HG02763 (cell line): ENCODE results near the gene HIC1.

Experiments used
- ATAC-seq: cut with Tn5 transposase; IDR thresholded peaks from one replicate; pipeline ENCODE4 v1.9.1; 2021; ENCODE audit warnings: mild to moderate bottlenecking, moderate library complexity; ENCODE audit not compliant: unreplicated experiment

The HIC1 gene

DNA sequence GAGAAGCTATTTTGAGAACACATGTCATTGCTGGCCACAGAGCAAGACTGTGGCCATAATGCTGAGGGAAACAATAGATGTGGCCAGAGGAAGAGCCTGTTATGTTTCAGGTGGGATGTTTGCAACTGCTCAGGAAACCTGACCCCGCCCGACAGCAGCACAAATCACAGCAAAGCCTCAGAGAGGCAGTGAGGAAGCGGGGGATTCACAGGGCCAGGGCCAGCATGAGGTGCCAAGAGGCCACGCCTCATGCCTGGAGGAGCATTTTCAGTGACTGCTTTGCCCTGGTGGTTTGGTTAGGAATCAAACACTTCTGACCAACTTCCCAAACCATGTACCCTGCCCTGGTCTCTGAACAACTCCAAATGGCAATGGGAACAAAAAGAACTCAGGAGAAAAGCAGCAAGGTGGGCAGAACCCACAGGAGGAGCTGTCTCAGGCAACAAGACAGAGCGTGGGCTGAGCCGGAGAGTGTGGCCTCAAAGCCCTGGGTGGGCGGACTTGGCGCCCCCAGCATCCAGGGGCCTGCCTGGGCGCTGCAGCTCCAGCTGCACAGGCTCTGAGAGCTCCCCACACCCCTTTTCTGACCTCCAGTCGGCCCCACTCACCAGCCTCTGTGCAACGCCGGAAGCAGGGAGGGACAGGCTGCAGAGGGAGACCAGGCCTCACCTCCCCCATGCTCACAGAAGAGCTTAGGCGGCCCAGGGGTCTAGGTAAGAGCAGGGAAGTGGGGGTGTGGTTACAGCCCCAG is 20.6 kb downstream of the HIC1 start:
- no peak for ATAC-seq

GRCh38 chr17:2076087-2076984 is 21.4 kb downstream of the HIC1 start:
- no peak for ATAC-seq

- no peak for ATAC-seq
Measured at GRCh38 chr17:2077040-2077439, 22.1 kb downstream of the HIC1 start.

DNA sequence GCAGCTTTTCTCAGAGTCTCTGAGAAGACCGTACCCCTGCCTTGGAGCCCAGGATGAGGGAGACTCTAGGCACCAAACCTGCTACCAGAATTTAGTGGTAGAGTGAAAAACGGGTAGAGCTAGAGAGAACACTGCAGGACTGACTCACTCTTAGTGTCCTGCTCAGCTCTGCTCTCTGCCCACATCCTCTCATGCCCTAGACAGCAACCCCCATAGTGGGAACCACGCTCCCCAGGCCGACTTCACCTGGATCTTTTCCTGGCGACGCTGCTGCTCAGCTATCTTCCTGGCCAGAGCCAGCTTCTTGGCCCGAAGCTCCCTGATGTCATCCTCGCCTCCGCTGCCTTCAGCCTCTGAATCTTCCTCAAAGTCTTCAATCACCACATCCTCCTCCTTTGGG is 26.7 kb downstream of the HIC1 start:
- ATAC-seq: no peak

- ATAC-seq: no peak
Measured at GRCh38 chr17:2082003-2082781, 27.3 kb downstream of the HIC1 start.

DNA sequence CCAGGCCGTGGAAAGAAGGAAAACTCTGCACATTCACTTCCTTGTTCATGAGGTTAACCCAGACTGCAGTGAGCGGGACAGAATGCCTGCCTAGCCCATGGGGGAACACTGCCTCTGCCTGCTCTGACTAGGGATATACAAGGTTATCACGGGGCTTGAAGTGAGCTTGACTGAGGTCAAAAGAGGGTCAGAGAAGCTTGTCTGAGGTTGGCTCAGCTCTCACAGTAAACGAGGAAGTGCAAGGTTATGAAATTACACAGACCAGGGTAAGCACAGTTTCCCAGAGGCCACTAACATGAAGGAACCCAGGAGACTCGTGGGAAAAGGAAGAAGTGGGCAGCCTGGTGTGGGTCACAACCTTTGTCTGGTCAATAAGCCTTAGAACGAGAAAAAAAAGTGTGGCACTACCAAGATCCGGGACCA is 28.7 kb downstream of the HIC1 start:
- ATAC-seq: no peak

DNA sequence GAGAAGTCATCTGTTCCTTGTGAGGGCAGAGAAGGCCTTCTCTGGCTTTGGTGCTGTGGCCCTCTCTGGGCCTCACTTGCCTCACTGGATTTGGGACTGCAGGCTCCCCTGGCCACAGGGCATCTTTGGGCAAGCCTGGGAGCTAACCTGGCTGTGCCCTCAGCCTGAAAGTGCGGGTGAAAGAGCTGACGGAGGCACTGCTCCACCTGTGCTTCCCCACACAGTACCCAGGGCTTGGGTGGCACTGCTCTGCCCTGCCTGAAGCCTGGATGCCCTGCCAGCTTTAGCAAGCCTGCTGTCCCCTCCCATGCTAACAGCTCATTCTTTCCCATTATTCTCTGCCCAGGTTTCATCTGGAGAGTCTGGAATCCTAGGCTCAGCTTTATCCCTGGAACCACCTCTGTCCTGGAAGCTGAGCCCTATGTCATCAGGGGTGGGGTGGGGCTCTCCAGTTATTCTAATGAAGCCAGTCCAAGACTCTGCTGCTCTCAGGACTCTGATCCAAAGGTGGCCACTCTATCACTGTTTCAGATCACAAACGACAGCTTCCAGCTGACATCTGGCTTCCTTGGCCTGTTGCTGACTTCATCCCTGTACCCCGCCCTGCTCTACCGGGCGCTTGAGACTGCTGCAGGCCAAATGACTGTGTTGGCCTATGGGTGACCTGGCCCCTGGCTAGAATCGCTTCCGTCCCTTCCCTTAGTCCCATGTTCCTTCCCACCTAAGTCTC is 29.3 kb downstream of the HIC1 start:
- ATAC-seq: no peak

DNA sequence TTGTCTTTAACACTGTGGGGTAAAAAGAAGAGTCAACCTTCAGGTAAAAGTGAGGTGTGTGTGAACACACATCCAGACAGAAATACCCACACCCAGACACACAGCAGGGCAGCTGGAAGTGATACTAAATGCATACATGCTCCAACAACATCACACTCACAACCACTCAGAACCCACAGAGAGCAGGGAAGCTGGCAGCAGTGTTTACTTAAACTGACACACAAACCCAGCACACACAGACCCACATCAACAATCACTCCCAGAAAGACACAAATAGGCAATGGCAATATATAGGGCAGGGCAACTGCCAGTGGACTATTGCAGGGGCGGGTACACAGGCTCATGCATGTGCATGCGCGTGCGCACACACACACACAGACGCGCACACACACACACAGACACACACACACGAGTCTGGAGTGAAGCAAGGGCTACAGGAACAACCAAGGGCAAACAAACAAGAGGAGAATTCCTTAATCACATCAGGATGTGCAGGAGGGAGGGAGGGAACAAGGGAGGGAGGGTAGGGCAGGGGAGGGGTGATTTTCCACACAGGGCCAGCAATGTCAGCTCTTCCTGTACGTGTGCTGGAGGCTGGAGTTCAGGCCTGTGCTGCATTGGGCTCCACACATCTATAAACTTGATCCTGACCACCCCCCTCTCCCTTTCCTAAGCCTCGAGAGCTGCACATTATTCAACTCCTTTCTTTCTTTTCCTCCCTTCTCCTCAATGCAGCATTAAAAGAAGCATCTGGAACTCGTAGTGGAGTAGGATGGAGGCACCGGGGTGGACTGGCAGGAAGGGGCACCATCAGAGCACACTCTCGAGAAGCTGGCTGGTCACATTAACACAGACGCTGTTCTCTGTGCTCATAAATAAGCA is 30.1 kb downstream of the HIC1 start:
- no peak for ATAC-seq

- ATAC-seq: no peak
Measured at GRCh38 chr17:2085648-2085949, 30.7 kb downstream of the HIC1 start.

- ATAC-seq: no peak
Measured at GRCh38 chr17:2086306-2086705, 31.4 kb downstream of the HIC1 start.

GRCh38 chr17:2087597-2088211 is 32.8 kb downstream of the HIC1 start:
- peak; percentile 30 for ATAC-seq

- ATAC-seq: peak; percentile 15
Measured at GRCh38 chr17:2089021-2089422, 34.1 kb downstream of the HIC1 start.

DNA sequence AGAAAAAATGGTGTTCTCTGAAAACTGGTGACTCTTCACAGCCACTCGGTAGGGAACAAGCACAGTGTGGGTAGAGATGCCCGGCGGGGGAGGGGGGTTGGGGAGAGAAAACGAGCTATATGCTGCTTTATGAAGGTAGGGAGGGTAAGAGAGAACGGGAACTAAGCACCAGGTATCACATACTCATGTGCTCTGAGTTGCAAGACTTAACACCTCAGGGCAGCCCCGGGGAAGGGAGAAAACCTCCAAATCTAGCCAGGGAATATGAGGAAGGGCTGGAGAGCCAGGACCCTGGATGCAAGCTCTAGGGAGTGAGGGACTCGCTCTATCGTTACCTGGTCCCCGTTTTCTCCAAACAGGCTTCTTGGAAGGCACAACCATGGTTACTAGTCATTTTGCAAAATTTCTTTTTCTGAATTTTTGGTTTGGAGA is 35.3 kb downstream of the HIC1 start:
- ATAC-seq: no peak

GRCh38 chr17:2090804-2091534 is 36.1 kb downstream of the HIC1 start:
- no peak for ATAC-seq

GRCh38 chr17:2092253-2092652 is 37.4 kb downstream of the HIC1 start:
- no peak for ATAC-seq

GRCh38 chr17:2093349-2093748 is 38.4 kb downstream of the HIC1 start:
- no peak for ATAC-seq

DNA sequence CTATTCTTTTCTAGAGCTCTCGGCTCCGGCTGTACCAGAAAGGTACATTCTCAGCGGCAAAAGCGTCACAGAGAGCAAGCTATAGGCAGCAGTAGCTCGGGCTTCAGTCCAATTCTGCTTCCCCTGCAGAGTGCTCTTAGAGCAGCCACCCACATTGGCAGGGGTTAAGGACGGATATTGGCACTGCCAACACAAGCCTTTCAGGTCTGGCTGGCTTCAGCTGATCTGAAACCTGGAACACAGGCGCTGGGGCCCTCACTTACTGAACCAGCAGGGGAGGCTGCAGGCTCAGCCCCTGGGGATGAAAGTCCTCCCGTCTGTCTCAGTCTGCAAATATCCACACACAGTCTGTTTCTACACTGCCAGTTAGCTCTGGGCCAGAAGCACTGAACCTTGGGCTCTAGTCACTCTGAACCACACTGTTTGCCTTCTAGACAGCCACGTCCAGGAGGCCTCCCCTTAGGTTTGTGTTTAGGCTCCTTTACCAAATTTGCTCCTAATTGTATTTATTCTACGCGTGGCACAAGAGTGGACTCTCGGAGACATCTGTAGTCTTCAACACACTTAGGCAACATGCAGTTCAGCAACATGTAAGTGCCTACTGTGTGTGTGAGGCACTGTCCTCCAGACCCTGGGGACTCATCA is 40.1 kb downstream of the HIC1 start:
- no peak for ATAC-seq

GRCh38 chr17:2095536-2095910 is 40.6 kb downstream of the HIC1 start:
- ATAC-seq: no peak
